ENCODE measurements around the gene STAT5B. TPM values are rescaled to one million over a fixed set of nuclear protein-coding genes. Genes with fewer than 3 reads are reported as not detected.

Gene STAT5B
- total RNA-seq, 1 experiment from 2014 or later, result 36.4 TPM

DNA sequence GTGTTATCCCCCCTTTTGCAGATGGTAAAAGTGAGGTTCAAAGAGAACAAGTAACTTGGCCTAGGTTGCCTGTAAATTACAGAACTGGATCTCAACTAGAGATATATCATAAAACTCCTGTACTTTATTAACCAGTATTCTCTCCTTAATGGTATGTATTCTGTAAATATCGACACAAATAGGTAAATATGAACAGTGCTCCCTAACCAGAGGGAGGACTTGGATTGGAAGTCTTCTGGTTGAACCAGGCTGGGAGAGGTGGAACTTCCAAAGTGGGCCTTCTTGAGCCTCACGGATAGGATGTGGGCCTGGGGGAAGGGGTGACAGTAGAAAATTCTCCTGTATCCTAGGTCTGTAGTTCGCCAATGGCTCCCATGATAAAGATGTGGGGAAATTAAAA, 19.8 kb upstream of the STAT5B start:
- Mint-ChIP-seq H3K27ac (no peak overlapping the region), H3K27me3 (ENCODE audit: low read depth) (no peaks in the 10 kb centered on the region), H3K9me3 (no peaks in the 10 kb centered on the region), H3K4me3 (no peak overlapping the region), H3K4me1 (no peaks in the 10 kb centered on the region), H3K36me3 (no peaks in the 10 kb centered on the region)
- no peak for DNase-seq (ENCODE audit: low spot score)
- POLR2A ChIA-PET, result interaction anchor here (0.5 kb wide), 1 partner anchor 26 kb away, joined by 3 read pairs; no protein-coding TSS in a partner anchor
- CTCF ChIA-PET, result interaction anchor here (1.0 to 2.0 kb wide), 5 partner anchors 16 to 110 kb away, joined by 3 to 6 read pairs (median 5); no protein-coding TSS in a partner anchor
- TF ChIP-seq ZNF281 (CRISPR knock-in tag; IDR thresholded peaks at IDR 0.05) (no peak), MXD4 (CRISPR knock-in tag; IDR thresholded peaks at IDR 0.05; ENCODE audit: borderline replicate concordance) (no peak), NFYB (CRISPR knock-in tag; conservative IDR thresholded peaks at IDR 0.05; ENCODE audit: low read depth) (no peak), NR1H2 (CRISPR knock-in tag; IDR thresholded peaks at IDR 0.05) (no peak)
- TF ChIP-seq, protein P1, sequence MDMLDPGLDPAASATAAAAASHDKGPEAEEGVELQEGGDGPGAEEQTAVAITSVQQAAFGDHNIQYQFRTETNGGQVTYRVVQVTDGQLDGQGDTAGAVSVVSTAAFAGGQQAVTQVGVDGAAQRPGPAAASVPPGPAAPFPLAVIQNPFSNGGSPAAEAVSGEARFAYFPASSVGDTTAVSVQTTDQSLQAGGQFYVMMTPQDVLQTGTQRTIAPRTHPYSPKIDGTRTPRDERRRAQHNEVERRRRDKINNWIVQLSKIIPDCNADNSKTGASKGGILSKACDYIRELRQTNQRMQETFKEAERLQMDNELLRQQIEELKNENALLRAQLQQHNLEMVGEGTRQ (CRISPR knock-in tag; IDR thresholded peaks at IDR 0.05), result no peak
- ATAC-seq, result no peak

GRCh38 chr17:42294469-42295398, 18.5 kb upstream of the STAT5B start:
- TF ChIP-seq ZNF317 (CRISPR knock-in tag; IDR thresholded peaks at IDR 0.05; ENCODE audit: borderline replicate concordance, low read depth), result no peak
- TF ChIP-seq ZNF232 (CRISPR knock-in tag; IDR thresholded peaks at IDR 0.05), result no peak
- no peak for TF ChIP-seq RORB (CRISPR knock-in tag; IDR thresholded peaks at IDR 0.05)
- TF ChIP-seq, protein P2, sequence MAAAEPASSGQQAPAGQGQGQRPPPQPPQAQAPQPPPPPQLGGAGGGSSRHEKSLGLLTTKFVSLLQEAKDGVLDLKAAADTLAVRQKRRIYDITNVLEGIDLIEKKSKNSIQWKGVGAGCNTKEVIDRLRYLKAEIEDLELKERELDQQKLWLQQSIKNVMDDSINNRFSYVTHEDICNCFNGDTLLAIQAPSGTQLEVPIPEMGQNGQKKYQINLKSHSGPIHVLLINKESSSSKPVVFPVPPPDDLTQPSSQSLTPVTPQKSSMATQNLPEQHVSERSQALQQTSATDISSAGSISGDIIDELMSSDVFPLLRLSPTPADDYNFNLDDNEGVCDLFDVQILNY (CRISPR knock-in tag; IDR thresholded peaks at IDR 0.05), result no peak
- TF ChIP-seq TCF7 (CRISPR knock-in tag; IDR thresholded peaks at IDR 0.05; ENCODE audit: low read depth), result no peak
- TF ChIP-seq, protein P3, sequence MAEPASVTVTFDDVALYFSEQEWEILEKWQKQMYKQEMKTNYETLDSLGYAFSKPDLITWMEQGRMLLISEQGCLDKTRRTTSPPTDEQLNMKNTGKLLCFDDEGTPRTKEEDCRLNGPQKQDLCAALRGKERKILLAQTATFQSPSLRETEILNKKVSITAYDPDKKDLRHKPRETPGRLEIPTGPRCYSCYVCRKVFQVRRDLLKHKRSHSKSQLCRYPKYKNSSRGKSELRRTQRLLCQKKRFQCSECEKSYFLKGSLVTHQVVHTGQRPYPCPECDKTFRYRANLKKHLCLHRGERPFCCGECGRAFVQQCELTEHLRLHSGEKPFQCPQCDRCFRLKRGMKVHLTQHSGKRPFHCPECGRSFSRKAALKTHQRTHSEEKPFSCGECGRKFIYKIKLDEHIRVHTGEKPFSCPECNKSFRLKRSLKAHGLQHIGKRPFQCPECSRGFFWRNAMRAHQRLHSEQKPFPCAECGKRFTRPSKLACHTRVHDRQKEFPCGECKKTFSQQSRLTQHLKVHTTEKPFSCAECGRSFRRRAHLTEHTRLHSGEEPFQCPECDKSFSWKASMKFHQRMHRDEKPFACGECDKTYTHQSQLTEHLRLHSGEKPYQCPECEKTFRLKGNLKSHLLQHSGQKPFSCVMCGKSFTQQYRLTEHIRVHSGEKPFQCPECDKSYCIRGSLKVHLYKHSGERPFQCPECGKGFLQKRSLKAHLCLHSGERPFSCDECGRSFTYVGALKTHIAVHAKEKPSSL (CRISPR knock-in tag; conservative IDR thresholded peaks at IDR 0.05), result no peak
- TF ChIP-seq, protein P4, sequence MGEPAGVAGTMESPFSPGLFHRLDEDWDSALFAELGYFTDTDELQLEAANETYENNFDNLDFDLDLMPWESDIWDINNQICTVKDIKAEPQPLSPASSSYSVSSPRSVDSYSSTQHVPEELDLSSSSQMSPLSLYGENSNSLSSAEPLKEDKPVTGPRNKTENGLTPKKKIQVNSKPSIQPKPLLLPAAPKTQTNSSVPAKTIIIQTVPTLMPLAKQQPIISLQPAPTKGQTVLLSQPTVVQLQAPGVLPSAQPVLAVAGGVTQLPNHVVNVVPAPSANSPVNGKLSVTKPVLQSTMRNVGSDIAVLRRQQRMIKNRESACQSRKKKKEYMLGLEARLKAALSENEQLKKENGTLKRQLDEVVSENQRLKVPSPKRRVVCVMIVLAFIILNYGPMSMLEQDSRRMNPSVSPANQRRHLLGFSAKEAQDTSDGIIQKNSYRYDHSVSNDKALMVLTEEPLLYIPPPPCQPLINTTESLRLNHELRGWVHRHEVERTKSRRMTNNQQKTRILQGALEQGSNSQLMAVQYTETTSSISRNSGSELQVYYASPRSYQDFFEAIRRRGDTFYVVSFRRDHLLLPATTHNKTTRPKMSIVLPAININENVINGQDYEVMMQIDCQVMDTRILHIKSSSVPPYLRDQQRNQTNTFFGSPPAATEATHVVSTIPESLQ (CRISPR knock-in tag; IDR thresholded peaks at IDR 0.05), result no peak
- TF ChIP-seq, protein P5, sequence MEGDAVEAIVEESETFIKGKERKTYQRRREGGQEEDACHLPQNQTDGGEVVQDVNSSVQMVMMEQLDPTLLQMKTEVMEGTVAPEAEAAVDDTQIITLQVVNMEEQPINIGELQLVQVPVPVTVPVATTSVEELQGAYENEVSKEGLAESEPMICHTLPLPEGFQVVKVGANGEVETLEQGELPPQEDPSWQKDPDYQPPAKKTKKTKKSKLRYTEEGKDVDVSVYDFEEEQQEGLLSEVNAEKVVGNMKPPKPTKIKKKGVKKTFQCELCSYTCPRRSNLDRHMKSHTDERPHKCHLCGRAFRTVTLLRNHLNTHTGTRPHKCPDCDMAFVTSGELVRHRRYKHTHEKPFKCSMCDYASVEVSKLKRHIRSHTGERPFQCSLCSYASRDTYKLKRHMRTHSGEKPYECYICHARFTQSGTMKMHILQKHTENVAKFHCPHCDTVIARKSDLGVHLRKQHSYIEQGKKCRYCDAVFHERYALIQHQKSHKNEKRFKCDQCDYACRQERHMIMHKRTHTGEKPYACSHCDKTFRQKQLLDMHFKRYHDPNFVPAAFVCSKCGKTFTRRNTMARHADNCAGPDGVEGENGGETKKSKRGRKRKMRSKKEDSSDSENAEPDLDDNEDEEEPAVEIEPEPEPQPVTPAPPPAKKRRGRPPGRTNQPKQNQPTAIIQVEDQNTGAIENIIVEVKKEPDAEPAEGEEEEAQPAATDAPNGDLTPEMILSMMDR (IDR thresholded peaks at IDR 0.05), result no peak
- TF ChIP-seq ZNF138 (CRISPR knock-in tag; conservative IDR thresholded peaks at IDR 0.05), result no peak
- TF ChIP-seq MXD4 (CRISPR knock-in tag; IDR thresholded peaks at IDR 0.05; ENCODE audit: borderline replicate concordance), result no peak
- TF ChIP-seq ZNF416 (CRISPR knock-in tag; IDR thresholded peaks at IDR 0.05), result no peak
- peaks cover 9% of the 10 kb centered on the region for H3K27me3 Mint-ChIP-seq (ENCODE audit: low read depth)
- CTCF ChIA-PET, result interaction anchor here (0.5 to 1.5 kb wide), 5 partner anchors 18 to 223 kb away, joined by 3 to 6 read pairs (median 3); no protein-coding TSS in a partner anchor
- no peak overlapping the region for H3K4me3 Mint-ChIP-seq
- H3K27ac Mint-ChIP-seq, result no peak overlapping the region; the same call in 1 of the 2 replicates
- no peak for ATAC-seq
- H3K36me3 Mint-ChIP-seq, result no peaks in the 10 kb centered on the region
- H3K4me1 Mint-ChIP-seq, result peaks cover under 1% of the 10 kb centered on the region; the same call in 1 of the 2 replicates
- POLR2A ChIA-PET, result no interaction called here
- DNase-seq (ENCODE audit: low spot score), result no peak
- H3K9me3 Mint-ChIP-seq, result no peaks in the 10 kb centered on the region
